ENCODE measurements around the gene TBC1D22A. TPM values are rescaled to one million over a fixed set of nuclear protein-coding genes. Genes with fewer than 3 reads are reported as not detected.
A peak's percentile ranks its signal among the peaks of the same experiment; 100 is the strongest.

The TBC1D22A gene
- total and polyA plus RNA-seq, 8 donors = 12.0 to 17.6 (median 15.3) TPM

GRCh38 chr22:47200273-47201051 is 438.0 kb downstream of the TBC1D22A start:
- peaks cover 0 to 8% (median 3%) of the 10 kb centered on the region in 3 donors for H3K4me1 ChIP-seq
- no peaks in the 10 kb centered on the region for H3K36me3 ChIP-seq
- ATAC-seq (peak; percentile 23 to 46 (median 27)), FAIRE-seq (no peak), DNase-seq (peak in 4 of 6 donors; percentile 46 to 69 (median 58))
- 20 to 31% methylated on average over 25 of the region's 25 CpGs for WGBS, 2 donors
- peak overlapping the region in 1 of 4 donors; percentile 4 for H3K4me3 ChIP-seq
- H3K9me3 ChIP-seq = no peaks in the 10 kb centered on the region
- H3K27ac ChIP-seq = no peak overlapping the region
- no peaks in the 10 kb centered on the region for H3K27me3 ChIP-seq
- TF ChIP-seq CTCF (IDR thresholded peaks at IDR 0.05) = no peak
- intact Hi-C loops (cut with DNase I) = no loop called here

GRCh38 chr22:47201186-47201995 is 438.9 kb downstream of the TBC1D22A start:
- ATAC-seq (peak; percentile 87 to 92 (median 88)), FAIRE-seq (no peak), DNase-seq (peak; percentile 72 to 97 (median 88))
- intact Hi-C loops (cut with DNase I) = no loop called here
- WGBS, 2 donors = 31 to 62% methylated on average over 15 of the region's 15 CpGs
- no peaks in the 10 kb centered on the region for H3K9me3 ChIP-seq
- H3K36me3 ChIP-seq = no peaks in the 10 kb centered on the region
- peak overlapping the region in 1 of 4 donors; percentile 4 for H3K4me3 ChIP-seq
- peaks cover 0 to 8% (median 3%) of the 10 kb centered on the region in 3 donors for H3K4me1 ChIP-seq
- no peak for TF ChIP-seq CTCF (IDR thresholded peaks at IDR 0.05)
- no peak overlapping the region for H3K27ac ChIP-seq
- H3K27me3 ChIP-seq = no peaks in the 10 kb centered on the region

DNA sequence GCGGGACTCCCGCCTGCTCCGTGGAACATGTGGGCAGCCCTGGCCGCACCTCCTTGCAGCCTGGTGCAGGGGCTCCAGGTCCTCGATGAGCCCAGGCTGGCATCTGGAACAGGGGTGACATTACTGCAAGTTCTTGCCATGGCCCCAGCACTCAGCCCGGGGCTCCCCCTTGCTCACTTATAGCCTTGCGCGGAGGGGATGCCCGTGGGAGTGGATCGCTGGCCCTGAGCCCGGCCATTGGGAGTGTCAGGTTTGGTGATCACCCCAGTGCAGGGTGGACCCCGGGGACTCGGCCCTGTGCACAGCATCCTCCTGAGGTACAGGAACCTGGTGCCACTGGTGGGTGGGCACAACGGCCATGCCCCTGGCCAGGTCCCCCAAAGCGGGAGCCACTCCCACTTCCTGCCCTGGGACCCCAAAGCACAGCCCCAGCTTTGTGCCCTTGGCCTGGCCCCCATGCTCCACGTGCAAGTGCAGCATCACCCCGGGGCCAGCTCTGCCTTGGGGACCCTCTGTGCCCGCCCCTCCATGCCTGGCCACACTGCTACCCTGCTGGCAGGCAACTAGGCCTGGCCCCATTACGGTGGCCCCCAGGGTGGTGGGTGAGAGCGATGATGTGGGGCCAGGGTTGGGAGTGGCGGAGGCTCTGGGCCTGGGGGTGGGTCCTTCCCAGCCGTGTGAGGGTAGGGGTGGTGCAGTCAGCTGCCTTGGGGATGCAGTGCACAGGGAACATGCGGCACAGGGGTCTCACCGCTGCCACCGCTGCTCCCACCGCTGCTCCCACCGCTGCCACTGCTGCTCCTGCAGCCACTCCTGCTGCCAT is 439.8 kb downstream of the TBC1D22A start:
- no peak for TF ChIP-seq CTCF (IDR thresholded peaks at IDR 0.05)
- FAIRE-seq (no peak), ATAC-seq (no peak), DNase-seq (peak in 2 of 6 donors; percentile 61 to 80)
- Histone ChIP-seq H3K36me3 (no peaks in the 10 kb centered on the region), H3K4me3 (no peak overlapping the region), H3K9me3 (no peaks in the 10 kb centered on the region), H3K4me1 (peaks cover 0 to 8% (median 3%) of the 10 kb centered on the region in 3 donors), H3K27me3 (no peaks in the 10 kb centered on the region), H3K27ac (no peak overlapping the region)
- 68 to 86% methylated on average over 27 of the region's 27 CpGs for WGBS, 2 donors
- intact Hi-C loops (cut with DNase I) = no loop called here

- ATAC-seq (no peak), DNase-seq (no peak), FAIRE-seq (no peak)
- intact Hi-C loops (cut with DNase I) = no loop called here
- Histone ChIP-seq H3K9me3 (no peaks in the 10 kb centered on the region), H3K36me3 (no peaks in the 10 kb centered on the region), H3K4me1 (peaks cover 0 to 8% (median 3%) of the 10 kb centered on the region in 3 donors), H3K4me3 (no peak overlapping the region), H3K27ac (no peak overlapping the region), H3K27me3 (no peaks in the 10 kb centered on the region)
- TF ChIP-seq CTCF (IDR thresholded peaks at IDR 0.05) = no peak
- WGBS, 2 donors = 87 to 92% methylated on average over 16 of the region's 16 CpGs
Observed at GRCh38 chr22:47202819-47203553, 440.5 kb downstream of the TBC1D22A start.
